Keratinocyte (primary cell): ENCODE measurements around the gene RPL26. TPM values are rescaled to one million over a fixed set of nuclear protein-coding genes. Genes with fewer than 3 reads are reported as not detected.

Source experiments
- DNase-seq: peaks from one replicate; pipeline ENCODE4 v3.0.0-alpha.2; 2011; ENCODE audit warnings: low read depth, missing footprints, low spot score
- FAIRE-seq: peaks from 2 replicates; lab custom pipeline; 2011; peaks lifted over from hg19 to GRCh38; lab: Jason Lieb, UNC
- H2AFZ ChIP-seq: 2 replicates; pipeline ENCODE4 v1.6.0; 2012; ENCODE audit warnings: low read length, control low read depth, inconsistent platforms; ENCODE audit not compliant: control insufficient read depth
- H3K27ac ChIP-seq: 2 replicates; pipeline ENCODE4 v1.5.1; 2011; ENCODE audit warnings: low read length; ENCODE audit not compliant: control insufficient read depth, insufficient read depth
- H3K27me3 ChIP-seq: 3 replicates; pipeline ENCODE4 v1.6.0; 2011; ENCODE audit warnings: low read length; ENCODE audit not compliant: control insufficient read depth, insufficient read depth; ENCODE audit errors: extremely low read depth
- H3K36me3 ChIP-seq, 2 experiments: 2 replicates in 1 of 2; 3 replicates in 1 of 2; pipeline ENCODE4 v1.5.1; 2011; ENCODE audit warnings: low read length in 2 of 2, mild to moderate bottlenecking in 1 of 2; ENCODE audit not compliant: control insufficient read depth in 2 of 2, insufficient read depth in 2 of 2; ENCODE audit errors: extremely low read depth in 1 of 2
- H3K4me1 ChIP-seq: 3 replicates; pipeline ENCODE4 v1.5.1; 2011; ENCODE audit warnings: low read length; ENCODE audit not compliant: control insufficient read depth, insufficient read depth; ENCODE audit errors: extremely low read depth
- H3K4me2 ChIP-seq: 3 replicates; pipeline ENCODE4 v1.6.0; 2011; ENCODE audit warnings: low read depth, low read length; ENCODE audit not compliant: control insufficient read depth, insufficient read depth; ENCODE audit errors: extremely low read depth
- H3K4me3 ChIP-seq, 3 experiments: fragments of 200-600 bp in 1 of 3; sonication (generic) in 1 of 3; 2 replicates in 2 of 3; 3 replicates in 1 of 3; pipeline ENCODE4 v1.5.1; 2011 to 2016; ENCODE audit warnings: low read length in 3 of 3, mild to moderate bottlenecking in 3 of 3, control low read depth in 2 of 3, inconsistent platforms in 1 of 3, low read depth in 1 of 3, mixed read lengths in 1 of 3, mixed run types in 1 of 3, moderate library complexity in 1 of 3; ENCODE audit not compliant: control insufficient read depth in 2 of 3, insufficient read depth in 2 of 3; ENCODE audit errors: extremely low read depth in 1 of 3
- H3K79me2 ChIP-seq: 2 replicates; pipeline ENCODE4 v1.6.0; 2012; ENCODE audit warnings: low read length; ENCODE audit not compliant: control insufficient read depth, insufficient read depth
- H3K9ac ChIP-seq: 3 replicates; pipeline ENCODE4 v1.6.0; 2011; ENCODE audit warnings: low read length; ENCODE audit not compliant: control insufficient read depth, insufficient read depth; ENCODE audit errors: extremely low read depth
- H3K9me1 ChIP-seq: 3 replicates; pipeline ENCODE4 v1.6.0; 2011; ENCODE audit warnings: low read length; ENCODE audit not compliant: control insufficient read depth, insufficient read depth; ENCODE audit errors: extremely low read depth
- H3K9me3 ChIP-seq: 2 replicates; pipeline ENCODE4 v1.5.1; 2012; ENCODE audit warnings: low read depth, low read length; ENCODE audit not compliant: control insufficient read depth
- H4K20me1 ChIP-seq: 3 replicates; pipeline ENCODE4 v1.6.0; 2011; ENCODE audit warnings: low read length; ENCODE audit not compliant: control insufficient read depth, insufficient read depth; ENCODE audit errors: extremely low read depth
- EZH2 ChIP-seq: IDR thresholded peaks from one replicate; pipeline ENCODE4 v1.6.1; 2012; ENCODE audit warnings: inconsistent platforms, mild to moderate bottlenecking, low read length, moderate library complexity
- dilution Hi-C: fragments of 300-500 bp; cut with MboI; formaldehyde crosslinking; loops from one replicate; pipeline ENCODE4 v1.7.0; 2020; ENCODE audit warnings: low sequenced_read_pairs; ENCODE audit not compliant: extremely low pct_ligation_motif_present
- polyA plus RNA-seq, 5 experiments: library from polyadenylated mRNA; depleted of rRNA in 3 of 5; stranded (reverse) in 3 of 5; stranded (forward) in 1 of 5; unstranded in 1 of 5; fragments of >200 nt; gene quantifications; 1 replicate in 1 of 5; 2 replicates in 3 of 5; 3 replicates in 1 of 5; pipeline versions ENCODE4 v1.2.1 to v1.2.3, GENCODE V29; 2011 to 2012; ENCODE audit warnings: missing spikeins in 2 of 5, low read depth in 1 of 5, low replicate concordance in 1 of 5
- TF ChIP-seq, protein P1 (sequence below), 3 experiments: IDR thresholded peaks in 1 of 3; conservative IDR thresholded peaks in 1 of 3; optimal IDR thresholded peaks in 1 of 3; 2 replicates in 2 of 3; 3 replicates in 1 of 3; pipeline versions ENCODE3 to v1.5.1; 2011; ENCODE audit warnings: low read length in 3 of 3, mild to moderate bottlenecking in 3 of 3, moderate library complexity in 2 of 3, control low read depth in 1 of 3, inconsistent platforms in 1 of 3; ENCODE audit not compliant: insufficient read depth in 2 of 3; ENCODE audit errors: extremely low read depth in 1 of 3

RPL26 gene
- polyA plus RNA-seq, 1 donor (not counting 4 experiments of a cell fraction or from before 2014, with no cell fraction given): 5,909 TPM

DNA sequence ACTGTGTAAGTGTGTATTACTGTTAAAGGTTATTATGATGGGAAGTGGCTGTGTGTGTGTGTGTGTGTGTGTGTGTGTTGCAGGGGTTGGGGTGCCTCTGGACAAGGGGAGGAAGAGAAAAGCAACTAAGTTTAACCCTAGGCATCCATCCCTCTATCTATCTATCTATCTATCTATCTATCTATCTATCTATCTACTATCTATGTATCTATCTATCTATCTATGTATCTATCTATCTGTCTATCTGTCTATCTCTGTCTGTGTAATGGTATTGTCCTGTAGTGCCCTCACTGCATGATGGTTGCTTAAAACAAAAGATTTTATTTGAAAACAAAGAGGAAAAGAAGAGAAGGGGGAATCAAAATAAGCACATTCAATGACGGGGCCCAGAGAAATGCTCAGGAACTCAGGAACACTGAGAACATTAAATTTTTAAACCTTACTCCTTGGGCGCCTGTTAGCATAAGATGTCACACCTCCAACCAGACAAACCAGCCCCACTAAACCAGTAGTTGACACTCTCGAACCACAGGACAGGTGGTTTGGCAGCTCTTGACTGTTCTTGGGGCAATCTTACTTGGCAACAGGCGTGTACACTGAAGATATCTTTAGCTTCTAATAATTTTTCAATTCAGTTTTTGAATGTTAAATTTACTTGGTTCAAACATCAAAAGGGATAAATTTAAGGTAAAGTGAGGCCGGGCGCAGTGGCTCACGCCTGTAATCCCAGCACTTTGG, 5.1 kb upstream of the RPL26 start:
- H3K9me3 ChIP-seq: no peaks in the 10 kb centered on the region
- H3K9me1 ChIP-seq: no peaks in the 10 kb centered on the region
- H3K4me3 ChIP-seq: no peak overlapping the region
- H3K9ac ChIP-seq: no peak overlapping the region
- H3K36me3 ChIP-seq: no peaks in the 10 kb centered on the region
- H2AFZ ChIP-seq: no peak overlapping the region
- dilution Hi-C loops: no loop called here
- FAIRE-seq (no peak), DNase-seq (no peak)
- H3K27me3 ChIP-seq: no peaks in the 10 kb centered on the region
- no peak overlapping the region for H3K4me2 ChIP-seq
- no peaks in the 10 kb centered on the region for H4K20me1 ChIP-seq
- TF ChIP-seq EZH2: no peak
- TF ChIP-seq, protein P1, sequence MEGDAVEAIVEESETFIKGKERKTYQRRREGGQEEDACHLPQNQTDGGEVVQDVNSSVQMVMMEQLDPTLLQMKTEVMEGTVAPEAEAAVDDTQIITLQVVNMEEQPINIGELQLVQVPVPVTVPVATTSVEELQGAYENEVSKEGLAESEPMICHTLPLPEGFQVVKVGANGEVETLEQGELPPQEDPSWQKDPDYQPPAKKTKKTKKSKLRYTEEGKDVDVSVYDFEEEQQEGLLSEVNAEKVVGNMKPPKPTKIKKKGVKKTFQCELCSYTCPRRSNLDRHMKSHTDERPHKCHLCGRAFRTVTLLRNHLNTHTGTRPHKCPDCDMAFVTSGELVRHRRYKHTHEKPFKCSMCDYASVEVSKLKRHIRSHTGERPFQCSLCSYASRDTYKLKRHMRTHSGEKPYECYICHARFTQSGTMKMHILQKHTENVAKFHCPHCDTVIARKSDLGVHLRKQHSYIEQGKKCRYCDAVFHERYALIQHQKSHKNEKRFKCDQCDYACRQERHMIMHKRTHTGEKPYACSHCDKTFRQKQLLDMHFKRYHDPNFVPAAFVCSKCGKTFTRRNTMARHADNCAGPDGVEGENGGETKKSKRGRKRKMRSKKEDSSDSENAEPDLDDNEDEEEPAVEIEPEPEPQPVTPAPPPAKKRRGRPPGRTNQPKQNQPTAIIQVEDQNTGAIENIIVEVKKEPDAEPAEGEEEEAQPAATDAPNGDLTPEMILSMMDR (optimal IDR thresholded peaks at IDR 0.05 in 1 of 3, IDR thresholded peaks at IDR 0.05 in 1 of 3, conservative IDR thresholded peaks at IDR 0.05 in 1 of 3; ENCODE audit: extremely low read depth in 1 of 3, insufficient read depth in 2 of 3, low read length in 3 of 3): no peak
- no peaks in the 10 kb centered on the region for H3K79me2 ChIP-seq
- no peak overlapping the region for H3K27ac ChIP-seq
- peaks cover 27% of the 10 kb centered on the region for H3K4me1 ChIP-seq

DNA sequence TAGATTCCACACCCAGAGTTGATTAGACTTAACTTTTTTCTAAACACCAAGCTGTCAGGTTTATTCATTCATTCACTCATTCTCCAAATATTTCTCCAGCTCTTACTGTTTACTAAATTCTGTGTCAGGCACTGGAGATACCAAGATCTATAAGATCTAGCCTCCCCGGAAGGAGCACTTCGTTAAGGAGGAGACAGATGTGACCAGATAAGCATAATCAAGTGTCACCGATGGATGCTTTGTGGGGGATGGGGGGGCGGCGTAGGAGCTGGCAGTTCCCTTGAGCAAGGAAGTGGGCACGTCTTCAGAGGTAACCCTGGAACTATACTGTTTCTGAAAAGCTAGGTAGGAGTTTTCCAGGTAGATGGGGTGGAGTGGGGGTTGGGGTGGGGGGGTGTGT, 3.8 kb upstream of the RPL26 start:
- Histone ChIP-seq H2AFZ (no peak overlapping the region), H3K4me1 (peaks cover 22% of the 10 kb centered on the region), H3K36me3 (peaks cover 2 to 3% of the 10 kb centered on the region in 2 experiments), H3K9me3 (no peaks in the 10 kb centered on the region), H3K4me3 (no peak overlapping the region), H3K27me3 (no peaks in the 10 kb centered on the region), H3K4me2 (no peak overlapping the region), H3K9ac (no peak overlapping the region), H3K9me1 (no peaks in the 10 kb centered on the region), H4K20me1 (no peaks in the 10 kb centered on the region), H3K27ac (no peak overlapping the region), H3K79me2 (peaks cover 12% of the 10 kb centered on the region)
- FAIRE-seq (no peak), DNase-seq (no peak)
- dilution Hi-C loops: no loop called here
- TF ChIP-seq EZH2: no peak
- TF ChIP-seq, protein P1 (optimal IDR thresholded peaks at IDR 0.05 in 1 of 3, IDR thresholded peaks at IDR 0.05 in 1 of 3, conservative IDR thresholded peaks at IDR 0.05 in 1 of 3; ENCODE audit: extremely low read depth in 1 of 3, insufficient read depth in 2 of 3, low read length in 3 of 3): no peak
